ENCODE measurements around the gene INHBB.
A peak's percentile ranks its signal among the peaks of the same experiment; 100 is the strongest.

INHBB gene

GRCh38 chr2:120312860-120313694, 32.9 kb upstream of the INHBB start:
- Histone ChIP-seq H3K27me3 (ENCODE audit: insufficient read depth, low read length) (no peaks in the 10 kb centered on the region), H3K9me3 (ENCODE audit: low read length) (no peaks in the 10 kb centered on the region), H4K20me1 (ENCODE audit: insufficient read depth, low read length) (no peaks in the 10 kb centered on the region), H2AFZ (ENCODE audit: low read length) (no peak overlapping the region), H3K4me3 (ENCODE audit: low read depth, low read length, poor library complexity, severe bottlenecking) (peak overlapping the region; percentile 19), H3K36me3 (ENCODE audit: insufficient read depth, low read length) (no peaks in the 10 kb centered on the region), H3K27ac (ENCODE audit: low read depth, low read length, poor library complexity, severe bottlenecking) (peak overlapping the region; percentile 95), H3K4me1 (ENCODE audit: insufficient read depth, low read length, severe bottlenecking) (peaks cover 53% of the 10 kb centered on the region), H3F3A (ENCODE audit: insufficient read depth, low read length) (peaks cover 5% of the 10 kb centered on the region; the same call in 1 of the 2 replicates), H3K79me2 (ENCODE audit: insufficient read depth, low read length) (no peaks in the 10 kb centered on the region), H3K9me2 (ENCODE audit: low read depth, low read length) (no peaks in the 10 kb centered on the region), H3K4me2 (ENCODE audit: low read length) (peak overlapping the region; percentile 40), H3K9ac (ENCODE audit: low read length) (peak overlapping the region; percentile 31; the same call in 1 of the 2 replicates)
- TF ChIP-seq, protein P1, sequence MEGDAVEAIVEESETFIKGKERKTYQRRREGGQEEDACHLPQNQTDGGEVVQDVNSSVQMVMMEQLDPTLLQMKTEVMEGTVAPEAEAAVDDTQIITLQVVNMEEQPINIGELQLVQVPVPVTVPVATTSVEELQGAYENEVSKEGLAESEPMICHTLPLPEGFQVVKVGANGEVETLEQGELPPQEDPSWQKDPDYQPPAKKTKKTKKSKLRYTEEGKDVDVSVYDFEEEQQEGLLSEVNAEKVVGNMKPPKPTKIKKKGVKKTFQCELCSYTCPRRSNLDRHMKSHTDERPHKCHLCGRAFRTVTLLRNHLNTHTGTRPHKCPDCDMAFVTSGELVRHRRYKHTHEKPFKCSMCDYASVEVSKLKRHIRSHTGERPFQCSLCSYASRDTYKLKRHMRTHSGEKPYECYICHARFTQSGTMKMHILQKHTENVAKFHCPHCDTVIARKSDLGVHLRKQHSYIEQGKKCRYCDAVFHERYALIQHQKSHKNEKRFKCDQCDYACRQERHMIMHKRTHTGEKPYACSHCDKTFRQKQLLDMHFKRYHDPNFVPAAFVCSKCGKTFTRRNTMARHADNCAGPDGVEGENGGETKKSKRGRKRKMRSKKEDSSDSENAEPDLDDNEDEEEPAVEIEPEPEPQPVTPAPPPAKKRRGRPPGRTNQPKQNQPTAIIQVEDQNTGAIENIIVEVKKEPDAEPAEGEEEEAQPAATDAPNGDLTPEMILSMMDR (IDR thresholded peaks at IDR 0.05; ENCODE audit: low read length) = peak; percentile 96
- no peak for TF ChIP-seq EZH2 (IDR thresholded peaks at IDR 0.05; ENCODE audit: borderline replicate concordance, low read length)

- no peak overlapping the region for H2AFZ ChIP-seq (ENCODE audit: low read length)
- H3K27ac ChIP-seq (ENCODE audit: low read depth, low read length, poor library complexity, severe bottlenecking) = no peak overlapping the region
- TF ChIP-seq, protein P1 (IDR thresholded peaks at IDR 0.05; ENCODE audit: low read length) = no peak
- no peak for TF ChIP-seq EZH2 (IDR thresholded peaks at IDR 0.05; ENCODE audit: borderline replicate concordance, low read length)
- no peak overlapping the region; the same call in 1 of the 2 replicates for H3K4me2 ChIP-seq (ENCODE audit: low read length)
- peaks cover 5% of the 10 kb centered on the region; the same call in 1 of the 2 replicates for H3F3A ChIP-seq (ENCODE audit: insufficient read depth, low read length)
- no peaks in the 10 kb centered on the region for H3K79me2 ChIP-seq (ENCODE audit: insufficient read depth, low read length)
- no peak overlapping the region for H3K4me3 ChIP-seq (ENCODE audit: low read depth, low read length, poor library complexity, severe bottlenecking)
- no peaks in the 10 kb centered on the region for H3K36me3 ChIP-seq (ENCODE audit: insufficient read depth, low read length)
- no peak overlapping the region for H3K9ac ChIP-seq (ENCODE audit: low read length)
- H3K27me3 ChIP-seq (ENCODE audit: insufficient read depth, low read length) = no peaks in the 10 kb centered on the region
- no peaks in the 10 kb centered on the region for H3K9me2 ChIP-seq (ENCODE audit: low read depth, low read length)
- no peaks in the 10 kb centered on the region for H4K20me1 ChIP-seq (ENCODE audit: insufficient read depth, low read length)
- peaks cover 44% of the 10 kb centered on the region for H3K4me1 ChIP-seq (ENCODE audit: insufficient read depth, low read length, severe bottlenecking)
- H3K9me3 ChIP-seq (ENCODE audit: low read length) = no peaks in the 10 kb centered on the region
These were observed 32.0 kb upstream of the INHBB start for GRCh38 chr2:120313695-120314615.

GRCh38 chr2:120314690-120315366, 31.1 kb upstream of the INHBB start:
- Histone ChIP-seq H3K4me2 (ENCODE audit: low read length) (no peak overlapping the region), H3K36me3 (ENCODE audit: insufficient read depth, low read length) (no peaks in the 10 kb centered on the region), H3K9me2 (ENCODE audit: low read depth, low read length) (no peaks in the 10 kb centered on the region), H3K27me3 (ENCODE audit: insufficient read depth, low read length) (no peaks in the 10 kb centered on the region), H3F3A (ENCODE audit: insufficient read depth, low read length) (no peaks in the 10 kb centered on the region; the same call in 1 of the 2 replicates), H3K79me2 (ENCODE audit: insufficient read depth, low read length) (no peaks in the 10 kb centered on the region), H3K4me1 (ENCODE audit: insufficient read depth, low read length, severe bottlenecking) (peaks cover 35% of the 10 kb centered on the region), H3K4me3 (ENCODE audit: low read depth, low read length, poor library complexity, severe bottlenecking) (no peak overlapping the region), H3K9ac (ENCODE audit: low read length) (no peak overlapping the region), H4K20me1 (ENCODE audit: insufficient read depth, low read length) (no peaks in the 10 kb centered on the region), H3K9me3 (ENCODE audit: low read length) (no peaks in the 10 kb centered on the region), H3K27ac (ENCODE audit: low read depth, low read length, poor library complexity, severe bottlenecking) (no peak overlapping the region), H2AFZ (ENCODE audit: low read length) (no peak overlapping the region)
- no peak for TF ChIP-seq EZH2 (IDR thresholded peaks at IDR 0.05; ENCODE audit: borderline replicate concordance, low read length)
- TF ChIP-seq, protein P1 (IDR thresholded peaks at IDR 0.05; ENCODE audit: low read length) = no peak
